Stomach (tissue), 4 donors: ENCODE measurements around the gene KLHL14.

Experiments
- EP300 ChIP-seq: sonication (generic); formaldehyde crosslinking; IDR thresholded peaks from one replicate; pipeline ENCODE4 v1.6.1; 2017; ENCODE audit warnings: antibody characterized with exemption
- POLR2A ChIP-seq, 4 donors: fragments of 450-650 bp; IDR thresholded peaks; one replicate each; pipeline ENCODE4 v1.6.1; 2016; ENCODE audit warnings: antibody characterized with exemption in 4 of 4, control low read depth in 2 of 4, mild to moderate bottlenecking in 1 of 4, moderate library complexity in 1 of 4
- POLR2AphosphoS5 ChIP-seq, 3 donors: sonication (generic); formaldehyde crosslinking; IDR thresholded peaks; one replicate each; pipeline ENCODE4 v1.6.1; 2016; ENCODE audit warnings: antibody characterized with exemption in 3 of 3
- TF ChIP-seq, protein P1 (sequence below), 7 experiments: fragments of 450-650 bp in 4 of 7; fragments of 200-600 bp in 3 of 7; sonication (generic) in 3 of 7; IDR thresholded peaks; one replicate each; pipeline ENCODE4 v1.5.1; 2016 to 2019; ENCODE audit warnings: antibody characterized with exemption in 7 of 7, control low read depth in 2 of 7, mild to moderate bottlenecking in 1 of 7

DNA sequence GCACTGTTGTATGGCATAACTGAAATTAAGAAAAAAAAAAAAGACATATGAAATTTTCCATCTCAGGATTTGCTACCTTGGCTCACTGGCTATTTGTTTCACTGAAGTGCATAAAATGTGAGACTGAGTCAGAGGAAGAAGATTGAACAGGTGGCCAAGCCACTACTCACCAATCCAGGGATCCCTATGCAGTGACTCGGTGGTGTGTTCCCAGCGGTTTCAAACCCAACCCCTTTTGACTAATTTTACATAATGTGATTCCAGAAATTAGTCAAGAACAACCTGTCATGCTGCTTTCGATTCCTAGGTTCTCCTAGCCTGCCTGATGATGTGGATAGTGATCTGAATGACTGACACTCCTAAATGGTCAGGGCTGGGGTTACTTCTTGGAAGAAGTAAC, 77.3 kb downstream of the KLHL14 start:
- TF ChIP-seq, protein P1, sequence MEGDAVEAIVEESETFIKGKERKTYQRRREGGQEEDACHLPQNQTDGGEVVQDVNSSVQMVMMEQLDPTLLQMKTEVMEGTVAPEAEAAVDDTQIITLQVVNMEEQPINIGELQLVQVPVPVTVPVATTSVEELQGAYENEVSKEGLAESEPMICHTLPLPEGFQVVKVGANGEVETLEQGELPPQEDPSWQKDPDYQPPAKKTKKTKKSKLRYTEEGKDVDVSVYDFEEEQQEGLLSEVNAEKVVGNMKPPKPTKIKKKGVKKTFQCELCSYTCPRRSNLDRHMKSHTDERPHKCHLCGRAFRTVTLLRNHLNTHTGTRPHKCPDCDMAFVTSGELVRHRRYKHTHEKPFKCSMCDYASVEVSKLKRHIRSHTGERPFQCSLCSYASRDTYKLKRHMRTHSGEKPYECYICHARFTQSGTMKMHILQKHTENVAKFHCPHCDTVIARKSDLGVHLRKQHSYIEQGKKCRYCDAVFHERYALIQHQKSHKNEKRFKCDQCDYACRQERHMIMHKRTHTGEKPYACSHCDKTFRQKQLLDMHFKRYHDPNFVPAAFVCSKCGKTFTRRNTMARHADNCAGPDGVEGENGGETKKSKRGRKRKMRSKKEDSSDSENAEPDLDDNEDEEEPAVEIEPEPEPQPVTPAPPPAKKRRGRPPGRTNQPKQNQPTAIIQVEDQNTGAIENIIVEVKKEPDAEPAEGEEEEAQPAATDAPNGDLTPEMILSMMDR (IDR thresholded peaks at IDR 0.05), result no peak
- TF ChIP-seq POLR2AphosphoS5 (IDR thresholded peaks at IDR 0.05) (no peak), POLR2A (IDR thresholded peaks at IDR 0.05) (no peak), EP300 (no peak)
